ENCODE measurements around the gene YY1. TPM values are rescaled to one million over a fixed set of nuclear protein-coding genes. Genes with fewer than 3 reads are reported as not detected.
"Not testable (repeated sequence)": the region's sequence is repeated elsewhere in the genome, so short reads cannot be mapped to it uniquely, and the experiment has no call there.

YY1 gene
- total RNA-seq, 2 experiments from 2014 or later = 88.6 to 98.2 TPM

DNA sequence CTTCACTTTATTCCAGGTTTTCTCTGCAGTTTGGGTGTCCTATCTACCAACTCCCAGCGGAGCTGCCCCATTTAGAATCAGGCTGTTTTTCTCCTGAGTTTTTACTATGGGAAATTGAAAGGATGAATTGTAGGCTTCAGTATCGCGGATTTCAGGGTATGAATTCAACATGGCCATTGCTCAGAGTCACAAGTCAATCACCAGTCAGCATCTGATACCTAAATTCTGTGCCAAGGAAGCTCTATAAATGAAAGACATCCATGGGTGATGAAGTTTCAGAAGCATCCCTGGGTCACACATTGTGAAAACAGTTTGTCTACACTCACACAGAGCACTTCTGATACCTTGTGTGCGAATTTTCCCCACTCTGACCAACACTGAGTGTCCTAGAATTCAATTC, 35.8 kb upstream of the YY1 start:
- POLR2A ChIA-PET = interaction anchor here (0.7 kb wide), 1 partner anchor 138 kb away, joined by 3 read pairs; no protein-coding TSS in a partner anchor
- CTCF ChIA-PET = interaction anchor here (2.4 kb wide), 1 partner anchor 10 kb away, joined by 11 read pairs; no protein-coding TSS in a partner anchor
- Mint-ChIP-seq H3K27ac (no peak overlapping the region), H3K4me1 (ENCODE audit: low read depth) (no peaks in the 10 kb centered on the region), H3K36me3 (no peaks in the 10 kb centered on the region), H3K27me3 (peaks cover 2% of the 10 kb centered on the region), H3K4me3 (no peak overlapping the region), H3K9me3 (no peaks in the 10 kb centered on the region)
- intact Hi-C loops (cut with micrococcal nuclease) = no loop called here
- no peak for DNase-seq

DNA sequence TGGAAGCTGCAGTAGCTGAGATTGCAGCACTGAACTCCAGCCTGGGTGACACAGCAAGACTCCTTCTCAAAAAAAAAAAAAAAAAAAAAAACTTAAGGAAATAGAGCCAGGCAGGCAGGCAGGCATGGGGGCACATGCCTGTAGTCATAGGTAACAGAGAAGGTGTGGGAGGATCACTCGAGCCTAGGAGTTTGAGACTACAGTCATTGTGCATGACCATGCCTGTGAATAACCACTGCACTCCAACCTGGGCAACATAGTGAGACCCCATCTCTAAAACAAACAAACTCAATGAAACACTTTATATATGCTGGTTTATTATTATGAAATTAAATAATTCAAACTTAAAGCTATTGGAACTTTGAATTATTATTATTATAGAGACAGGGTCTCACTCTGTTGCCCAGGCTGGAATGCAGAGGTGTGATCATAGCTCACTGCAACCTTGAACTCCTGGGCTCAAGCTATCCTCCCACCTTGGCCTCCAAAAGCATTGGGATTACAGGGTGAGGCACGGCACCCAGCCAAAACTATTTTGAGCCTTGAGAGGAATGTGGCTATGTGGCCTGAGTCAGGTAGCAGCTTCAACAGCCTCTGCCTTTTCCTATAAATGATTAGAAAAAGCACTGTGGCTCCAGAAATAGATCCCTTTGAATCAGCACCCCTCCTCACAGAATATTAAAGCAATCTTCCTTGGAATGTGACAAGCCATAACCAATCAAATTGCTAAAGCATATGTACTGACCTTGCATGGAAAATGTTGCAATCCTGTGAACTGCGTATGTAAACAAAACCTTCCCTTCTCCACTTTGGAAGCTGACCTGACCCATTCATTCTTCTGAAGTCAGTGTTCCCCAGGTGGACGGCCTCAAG, 34.7 kb upstream of the YY1 start:
- Mint-ChIP-seq H3K4me3 (no peak overlapping the region), H3K27ac (no peak overlapping the region), H3K4me1 (ENCODE audit: low read depth) (no peaks in the 10 kb centered on the region), H3K36me3 (no peaks in the 10 kb centered on the region), H3K27me3 (peaks cover 2% of the 10 kb centered on the region), H3K9me3 (no peaks in the 10 kb centered on the region)
- DNase-seq = no peak
- CTCF ChIA-PET = interaction anchor here (0.6 to 2.5 kb wide), 4 partner anchors 12 to 1664 kb away, joined by 3 to 17 read pairs (median 4); no protein-coding TSS in a partner anchor
- POLR2A ChIA-PET = interaction anchor here (0.8 kb wide), 1 partner anchor 22 kb away, joined by 3 read pairs; no protein-coding TSS in a partner anchor
- intact Hi-C loops (cut with micrococcal nuclease) = no loop called here

DNA sequence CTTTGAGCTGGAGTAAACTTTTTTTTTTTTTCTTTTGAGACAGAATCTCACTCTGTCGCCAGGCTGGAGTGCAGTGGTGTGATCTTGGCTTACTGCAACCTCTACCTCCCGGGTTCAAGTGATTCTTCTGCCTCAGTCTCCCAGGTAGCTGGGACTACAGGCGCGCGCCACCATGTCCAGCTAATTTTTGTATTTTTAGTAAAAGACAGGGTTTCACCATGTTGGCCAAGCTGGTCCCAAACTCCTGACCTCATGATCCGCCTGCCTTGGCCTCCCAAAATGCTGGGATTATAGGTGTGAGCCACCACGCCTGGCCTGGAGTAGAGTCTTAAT, 34.1 kb upstream of the YY1 start:
- DNase-seq; H3K4me1 Mint-ChIP-seq (ENCODE audit: low read depth); POLR2A ChIA-PET; H3K9me3 Mint-ChIP-seq; H3K4me3 Mint-ChIP-seq; intact Hi-C loops (cut with micrococcal nuclease); H3K27ac Mint-ChIP-seq; H3K36me3 Mint-ChIP-seq; H3K27me3 Mint-ChIP-seq: not testable (repeated sequence)
- CTCF ChIA-PET = interaction anchor here (0.6 to 2.5 kb wide), 2 partner anchors 12 to 1665 kb away, joined by 3 to 17 read pairs; no protein-coding TSS in a partner anchor

DNA sequence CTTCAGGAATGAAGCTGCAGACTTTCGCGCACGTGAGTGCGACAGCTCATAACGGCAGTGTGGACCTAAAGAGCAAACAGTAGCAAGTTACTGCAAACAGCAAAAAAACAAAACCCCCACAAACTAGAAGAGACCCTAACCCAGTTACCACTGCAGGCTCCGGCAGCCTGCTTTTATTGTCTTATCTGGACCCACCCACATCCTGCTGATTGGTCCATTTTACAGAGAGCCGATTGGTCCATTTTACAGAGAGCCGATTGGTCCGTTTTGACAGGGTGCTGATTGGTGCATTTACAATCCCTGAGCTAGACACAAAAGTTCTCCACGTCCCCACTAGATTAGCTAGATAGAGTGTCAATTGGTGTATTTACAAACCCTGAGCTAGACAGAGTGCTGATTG, 31.4 kb upstream of the YY1 start:
- DNase-seq = peak; percentile 20
- H3K4me3 Mint-ChIP-seq; intact Hi-C loops (cut with micrococcal nuclease); H3K27ac Mint-ChIP-seq; H3K4me1 Mint-ChIP-seq (ENCODE audit: low read depth); H3K9me3 Mint-ChIP-seq; H3K36me3 Mint-ChIP-seq; POLR2A ChIA-PET; H3K27me3 Mint-ChIP-seq: not testable (repeated sequence)
- CTCF ChIA-PET = interaction anchor here (1.2 kb wide), 1 partner anchor 15 kb away, joined by 4 read pairs; no protein-coding TSS in a partner anchor

DNA sequence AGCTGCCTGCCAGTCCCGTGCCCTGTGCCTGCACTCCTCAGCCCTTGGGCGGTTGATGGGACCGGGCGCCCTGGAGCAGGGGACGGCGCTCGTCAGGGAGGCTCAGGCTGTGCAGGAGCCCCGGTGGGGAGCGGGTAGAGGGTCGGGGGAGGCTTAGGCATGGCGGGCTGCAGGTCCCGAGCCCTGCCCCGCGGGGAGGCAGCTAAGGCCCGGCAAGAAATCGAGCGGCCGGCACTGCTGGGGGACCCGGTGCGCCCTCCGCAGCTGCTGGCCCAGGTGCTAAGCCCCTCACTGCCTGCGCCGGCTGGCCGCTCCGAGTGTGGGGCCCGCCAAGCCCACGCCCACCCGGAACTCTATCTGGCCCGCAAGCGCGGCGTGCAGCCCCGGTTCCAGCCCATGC, 30.8 kb upstream of the YY1 start:
- H3K27ac Mint-ChIP-seq; POLR2A ChIA-PET; H3K9me3 Mint-ChIP-seq; H3K36me3 Mint-ChIP-seq; H3K27me3 Mint-ChIP-seq; intact Hi-C loops (cut with micrococcal nuclease); DNase-seq; H3K4me3 Mint-ChIP-seq: not testable (repeated sequence)
- peaks cover 12% of the 10 kb centered on the region for H3K4me1 Mint-ChIP-seq (ENCODE audit: low read depth)
- CTCF ChIA-PET = interaction anchor here (1.2 kb wide), 1 partner anchor 15 kb away, joined by 4 read pairs; no protein-coding TSS in a partner anchor

DNA sequence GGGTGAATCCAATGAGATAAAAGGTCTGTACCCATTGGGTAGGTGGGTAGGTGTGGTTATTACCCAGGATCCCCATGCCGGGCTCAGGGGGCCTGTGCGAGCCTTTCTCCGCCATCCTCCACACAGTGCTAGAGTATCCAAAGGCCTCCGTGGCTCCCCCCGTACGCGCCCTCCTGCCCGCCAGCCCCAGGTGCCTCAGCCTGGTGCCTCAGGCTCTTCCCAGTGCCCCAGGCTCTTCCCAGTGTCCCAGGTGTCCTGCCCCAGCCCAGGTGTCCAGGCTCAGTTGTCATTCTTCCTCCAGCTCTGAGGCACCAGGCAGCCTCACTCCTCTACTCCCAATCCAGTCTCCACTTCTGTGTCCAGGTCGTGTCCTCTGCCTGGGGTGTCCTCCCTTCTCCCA, 27.6 kb upstream of the YY1 start:
- peaks cover 26% of the 10 kb centered on the region for H3K4me1 Mint-ChIP-seq (ENCODE audit: low read depth)
- ChIA-PET POLR2A (interaction anchor here (0.8 kb wide), 1 partner anchor 18 kb away, joined by 3 read pairs; no protein-coding TSS in a partner anchor), CTCF (interaction anchor here (2.1 kb wide), 1 partner anchor 19 kb away, joined by 18 read pairs; no protein-coding TSS in a partner anchor)
- H3K27ac Mint-ChIP-seq = no peak overlapping the region
- H3K36me3 Mint-ChIP-seq = no peaks in the 10 kb centered on the region
- DNase-seq = no peak
- no peaks in the 10 kb centered on the region for H3K9me3 Mint-ChIP-seq
- no peak overlapping the region for H3K4me3 Mint-ChIP-seq
- no peaks in the 10 kb centered on the region for H3K27me3 Mint-ChIP-seq
- intact Hi-C loops (cut with micrococcal nuclease) = no loop called here

DNA sequence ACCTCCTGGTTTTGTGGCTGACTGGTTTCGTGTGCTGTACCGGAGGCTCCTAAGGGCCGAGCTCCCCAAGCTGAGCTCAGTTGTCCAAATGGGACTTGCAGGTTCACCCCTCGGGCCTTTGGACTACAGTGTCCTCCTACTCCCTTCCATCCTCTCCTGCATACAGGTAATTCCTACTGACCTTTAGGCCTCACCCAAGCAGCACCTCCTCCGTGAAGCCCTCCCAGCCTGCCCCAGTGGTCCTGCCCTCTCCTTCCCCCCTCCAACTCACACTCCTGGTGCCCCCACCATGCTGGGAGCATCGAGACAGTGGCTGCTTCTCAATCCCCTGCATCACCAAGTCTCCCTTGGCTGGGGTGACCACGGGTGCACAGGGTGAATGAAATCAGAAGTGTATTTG, 27.1 kb upstream of the YY1 start:
- CTCF ChIA-PET = interaction anchor here (2.1 kb wide), 1 partner anchor 19 kb away, joined by 18 read pairs; no protein-coding TSS in a partner anchor
- no peaks in the 10 kb centered on the region for H3K36me3 Mint-ChIP-seq
- DNase-seq = peak; percentile 21
- peaks cover 26% of the 10 kb centered on the region for H3K4me1 Mint-ChIP-seq (ENCODE audit: low read depth)
- H3K27ac Mint-ChIP-seq = no peak overlapping the region
- POLR2A ChIA-PET = interaction anchor here (0.9 kb wide), 1 partner anchor 12 kb away, joined by 3 read pairs; no protein-coding TSS in a partner anchor
- no peaks in the 10 kb centered on the region for H3K9me3 Mint-ChIP-seq
- intact Hi-C loops (cut with micrococcal nuclease) = no loop called here
- H3K4me3 Mint-ChIP-seq = no peak overlapping the region
- no peaks in the 10 kb centered on the region for H3K27me3 Mint-ChIP-seq

DNA sequence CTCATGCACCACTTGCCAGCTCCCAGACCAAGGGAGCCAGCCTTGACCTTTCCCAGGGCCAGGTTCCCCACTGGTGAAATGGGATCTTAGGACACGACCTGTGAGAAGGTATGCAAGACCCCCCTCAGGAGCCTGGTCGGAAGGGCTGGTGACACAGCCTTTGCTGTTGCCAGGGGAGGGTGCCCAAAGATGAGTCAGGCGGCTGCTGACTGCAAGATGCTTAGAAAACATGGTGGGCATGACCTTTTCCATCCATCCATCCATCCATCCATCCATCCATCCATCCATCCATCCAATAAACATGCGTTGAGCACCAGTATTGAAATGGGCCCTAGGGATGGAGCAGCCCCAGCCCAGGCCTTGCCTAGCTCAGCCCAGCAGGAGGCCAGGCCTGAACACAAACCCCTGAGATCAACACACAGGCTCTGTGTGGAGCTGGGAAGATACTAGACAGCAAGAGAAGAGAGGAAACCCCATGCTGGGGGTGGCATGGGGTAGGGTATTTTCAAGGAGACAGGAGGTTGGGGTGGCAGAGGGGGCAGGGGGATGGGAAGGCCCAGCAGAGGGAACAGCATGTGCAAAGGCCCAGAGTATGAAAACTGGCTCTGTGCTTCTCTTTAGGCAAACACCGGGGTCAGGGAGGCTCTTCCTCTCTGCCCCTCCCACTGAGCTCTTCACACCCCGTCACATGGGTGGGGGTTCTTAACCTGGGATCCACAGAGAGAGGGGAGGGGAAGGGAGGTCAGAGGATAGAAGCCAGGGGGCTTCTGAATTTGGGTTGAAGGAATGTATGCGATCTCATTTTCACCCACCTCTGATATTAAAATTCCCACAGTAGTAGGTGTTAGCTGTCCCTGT, 26.2 kb upstream of the YY1 start:
- POLR2A ChIA-PET = interaction anchor here (0.9 to 1.1 kb wide), 3 partner anchors 11 to 141 kb away, joined by 3 to 4 read pairs (median 3); no protein-coding TSS in a partner anchor

DNA sequence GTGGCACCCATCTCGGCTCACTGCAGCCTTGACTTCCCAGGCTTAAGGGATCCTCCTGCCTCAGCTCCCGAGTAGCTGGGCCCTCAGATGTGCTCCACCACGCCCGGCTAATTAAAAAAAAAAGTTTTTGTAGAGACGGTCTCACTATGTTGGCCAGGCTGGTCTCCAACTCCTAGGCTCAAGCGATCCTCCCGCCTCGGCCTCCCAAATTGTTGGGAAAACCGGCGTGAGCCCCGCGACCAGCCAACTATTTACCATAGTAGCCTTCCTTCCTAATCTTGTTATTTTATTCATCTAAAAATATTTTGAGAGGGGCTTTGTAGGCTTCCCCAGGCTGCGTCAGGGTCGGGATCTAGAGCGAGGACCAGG, 25.4 kb upstream of the YY1 start:
- no peaks in the 10 kb centered on the region for H3K27me3 Mint-ChIP-seq
- no peaks in the 10 kb centered on the region for H3K36me3 Mint-ChIP-seq
- ChIA-PET CTCF (interaction anchor here (1.5 kb wide), 1 partner anchor 21 kb away, joined by 9 read pairs; no protein-coding TSS in a partner anchor), POLR2A (interaction anchor here (1.0 to 1.1 kb wide), 2 partner anchors 11 to 142 kb away, joined by 3 to 4 read pairs; no protein-coding TSS in a partner anchor)
- peaks cover 26% of the 10 kb centered on the region for H3K4me1 Mint-ChIP-seq (ENCODE audit: low read depth)
- H3K4me3 Mint-ChIP-seq = peak overlapping the region; percentile 75
- DNase-seq = no peak
- H3K27ac Mint-ChIP-seq = peak overlapping the region; percentile 71
- intact Hi-C loops (cut with micrococcal nuclease) = no loop called here
- H3K9me3 Mint-ChIP-seq = no peaks in the 10 kb centered on the region

More for the DNA sequence above, 26.2 kb upstream of the YY1 start:
- intact Hi-C loops (cut with micrococcal nuclease) = no loop called here
- no peak for DNase-seq
- H3K4me3 Mint-ChIP-seq = peak overlapping the region; percentile 52
- H3K27me3 Mint-ChIP-seq = no peaks in the 10 kb centered on the region
- peaks cover 26% of the 10 kb centered on the region for H3K4me1 Mint-ChIP-seq (ENCODE audit: low read depth)
- no peaks in the 10 kb centered on the region for H3K36me3 Mint-ChIP-seq
- CTCF ChIA-PET = interaction anchor here (1.5 kb wide), 1 partner anchor 20 kb away, joined by 9 read pairs; no protein-coding TSS in a partner anchor
- peak overlapping the region; percentile 71 for H3K27ac Mint-ChIP-seq
- H3K9me3 Mint-ChIP-seq = no peaks in the 10 kb centered on the region

DNA sequence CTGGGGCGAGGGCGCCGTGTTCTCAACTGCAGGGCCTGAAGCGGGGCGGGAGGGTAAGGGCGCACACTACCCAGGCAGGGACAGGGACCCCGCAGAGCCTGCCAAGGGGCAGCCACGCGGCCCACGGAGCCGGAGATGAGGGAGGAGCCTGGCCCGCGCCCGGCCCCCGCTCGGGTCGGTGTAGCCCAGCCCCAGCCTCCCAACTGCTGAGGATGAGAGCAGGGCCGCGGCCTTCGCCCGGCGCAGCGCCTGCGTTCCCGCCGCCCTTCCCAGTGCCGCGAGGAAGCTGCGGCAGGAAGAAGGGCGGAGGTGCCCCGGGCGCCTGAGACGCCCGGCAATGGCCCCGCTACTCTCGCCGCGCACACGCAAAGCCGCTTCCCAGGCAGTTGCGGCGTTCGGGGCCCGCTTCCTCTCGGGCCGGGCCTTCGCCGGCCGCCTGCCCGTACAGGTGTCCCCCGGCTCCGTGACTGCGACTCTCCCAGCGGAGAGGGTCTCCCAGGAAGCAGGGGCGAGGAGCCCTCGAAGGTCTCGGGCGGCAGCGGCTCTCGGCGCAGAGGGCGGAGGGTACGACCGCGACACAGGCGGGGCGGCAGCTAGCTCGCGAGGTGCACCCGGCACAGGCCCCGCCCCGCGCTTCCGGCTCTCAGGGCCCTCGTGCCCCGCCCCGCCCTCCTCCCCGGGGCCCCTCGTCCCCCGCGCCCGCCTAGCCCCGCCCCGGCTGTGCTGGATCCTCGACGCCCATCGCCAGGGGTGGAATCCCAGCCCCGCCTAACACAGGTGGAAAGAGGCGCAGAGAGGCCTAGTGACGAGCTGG, 24.8 kb upstream of the YY1 start:
- no peaks in the 10 kb centered on the region for H3K9me3 Mint-ChIP-seq
- no peaks in the 10 kb centered on the region for H3K36me3 Mint-ChIP-seq
- intact Hi-C loops (cut with micrococcal nuclease) = loop anchor here (1.0 kb wide), 1 partner anchor 21 kb away; no protein-coding TSS in a partner anchor
- peak overlapping the region; percentile 75 for H3K4me3 Mint-ChIP-seq
- H3K27me3 Mint-ChIP-seq = no peaks in the 10 kb centered on the region
- ChIA-PET CTCF (interaction anchor here (0.7 to 2.7 kb wide), 5 partner anchors 9 to 163 kb away, joined by 3 to 25 read pairs (median 4); no protein-coding TSS in a partner anchor), POLR2A (interaction anchor here (0.9 to 1.6 kb wide), 7 partner anchors 9 to 228 kb away, joined by 3 to 7 read pairs (median 5); a partner anchor contains a TSS)
- peaks cover 26% of the 10 kb centered on the region for H3K4me1 Mint-ChIP-seq (ENCODE audit: low read depth)
- peak overlapping the region; percentile 89 for H3K27ac Mint-ChIP-seq
- peak; percentile 95 for DNase-seq

DNA sequence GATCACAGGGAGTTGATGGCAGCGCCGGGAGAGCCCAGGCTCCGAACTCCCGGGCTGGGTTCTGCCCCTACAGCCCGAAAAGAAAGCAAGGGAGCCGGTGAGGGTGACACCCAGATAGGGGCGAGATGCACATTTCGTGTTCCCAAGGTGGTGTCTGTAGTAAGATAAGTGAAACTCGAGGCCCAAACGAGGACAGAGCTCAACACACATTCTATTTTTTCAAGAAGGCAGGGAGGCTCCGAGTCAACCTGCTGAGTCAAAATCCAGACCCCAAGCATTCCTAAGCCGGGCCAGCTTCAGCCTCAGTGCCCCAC, 24.2 kb upstream of the YY1 start:
- CTCF ChIA-PET = interaction anchor here (0.7 to 2.7 kb wide), 5 partner anchors 8 to 162 kb away, joined by 3 to 25 read pairs (median 4); no protein-coding TSS in a partner anchor
- intact Hi-C loops (cut with micrococcal nuclease) = loop anchor here (1.0 kb wide), 1 partner anchor 21 kb away; no protein-coding TSS in a partner anchor
- DNase-seq = no peak

More for the DNA sequence above, 24.2 kb upstream of the YY1 start:
- no peaks in the 10 kb centered on the region for H3K36me3 Mint-ChIP-seq
- peak overlapping the region; percentile 89 for H3K27ac Mint-ChIP-seq
- H3K27me3 Mint-ChIP-seq = no peaks in the 10 kb centered on the region
- peaks cover 26% of the 10 kb centered on the region for H3K4me1 Mint-ChIP-seq (ENCODE audit: low read depth)
- no peaks in the 10 kb centered on the region for H3K9me3 Mint-ChIP-seq
- H3K4me3 Mint-ChIP-seq = peak overlapping the region; percentile 75
- POLR2A ChIA-PET = interaction anchor here (0.9 to 1.6 kb wide), 6 partner anchors 9 to 229 kb away, joined by 3 to 7 read pairs (median 6); a partner anchor contains a TSS

Data from activated CD4-positive, alpha-beta memory T cell treated with anti-CD3 and anti-CD28 coated beads for 36 hours (primary cell).